Glutamatergic neuron (in vitro differentiated cells): ENCODE data around the gene VSIG10L2. TPM values are rescaled to one million over a fixed set of nuclear protein-coding genes. Genes with fewer than 3 reads are reported as not detected.

Experiments
- DNase-seq: peaks from one replicate; pipeline ENCODE4 v3.0.0; 2022
- H3K27ac Mint-ChIP-seq: one replicate; pipeline ENCODE4 v1.8.0; 2020; ENCODE audit warnings: mild to moderate bottlenecking, mixed read lengths, inconsistent platforms; ENCODE audit not compliant: unreplicated experiment
- H3K27me3 Mint-ChIP-seq: one replicate; pipeline ENCODE4 v1.8.0; 2020; ENCODE audit warnings: mild to moderate bottlenecking, moderate library complexity, mixed read lengths, inconsistent platforms; ENCODE audit not compliant: unreplicated experiment
- H3K36me3 Mint-ChIP-seq: one replicate; pipeline ENCODE4 v1.8.0; 2020; ENCODE audit warnings: mild to moderate bottlenecking, mixed read lengths, inconsistent platforms; ENCODE audit not compliant: unreplicated experiment
- H3K4me1 Mint-ChIP-seq: one replicate; pipeline ENCODE4 v1.8.0; 2020; ENCODE audit warnings: mild to moderate bottlenecking, low read depth, mixed read lengths, inconsistent platforms; ENCODE audit not compliant: unreplicated experiment
- H3K4me3 Mint-ChIP-seq: one replicate; pipeline ENCODE4 v1.8.0; 2020; ENCODE audit warnings: mild to moderate bottlenecking, mixed read lengths, inconsistent platforms; ENCODE audit not compliant: unreplicated experiment
- H3K9me3 Mint-ChIP-seq: one replicate; pipeline ENCODE4 v1.8.0; 2020; ENCODE audit warnings: mild to moderate bottlenecking, moderate library complexity, mixed read lengths, inconsistent platforms; ENCODE audit not compliant: unreplicated experiment
- long read RNA-seq: library from polyadenylated mRNA; unstranded; transcript quantifications from one replicate; pipeline ENCODE4 v2.0.0, GENCODE V29; 2020; ENCODE audit not compliant: unreplicated experiment
- total RNA-seq: library from RNA; stranded (reverse); fragmentation: NEBNext Ultra II Directional; extraction: Animal tissue kit (Norgen Biotek cat#: 25700); gene quantifications from one replicate; pipeline ENCODE4 v1.2.1, GENCODE V29; 2021; ENCODE audit not compliant: unreplicated experiment
- TF ChIP-seq, protein P1 (sequence below): fragments of 200-600 bp; sonication (generic); IDR thresholded peaks from one replicate; pipeline ENCODE4 v1.5.0; 2021; ENCODE audit not compliant: partially characterized antibody, unreplicated experiment

Gene VSIG10L2
- not detected for total RNA-seq
- long read RNA-seq: 0 reads

DNA sequence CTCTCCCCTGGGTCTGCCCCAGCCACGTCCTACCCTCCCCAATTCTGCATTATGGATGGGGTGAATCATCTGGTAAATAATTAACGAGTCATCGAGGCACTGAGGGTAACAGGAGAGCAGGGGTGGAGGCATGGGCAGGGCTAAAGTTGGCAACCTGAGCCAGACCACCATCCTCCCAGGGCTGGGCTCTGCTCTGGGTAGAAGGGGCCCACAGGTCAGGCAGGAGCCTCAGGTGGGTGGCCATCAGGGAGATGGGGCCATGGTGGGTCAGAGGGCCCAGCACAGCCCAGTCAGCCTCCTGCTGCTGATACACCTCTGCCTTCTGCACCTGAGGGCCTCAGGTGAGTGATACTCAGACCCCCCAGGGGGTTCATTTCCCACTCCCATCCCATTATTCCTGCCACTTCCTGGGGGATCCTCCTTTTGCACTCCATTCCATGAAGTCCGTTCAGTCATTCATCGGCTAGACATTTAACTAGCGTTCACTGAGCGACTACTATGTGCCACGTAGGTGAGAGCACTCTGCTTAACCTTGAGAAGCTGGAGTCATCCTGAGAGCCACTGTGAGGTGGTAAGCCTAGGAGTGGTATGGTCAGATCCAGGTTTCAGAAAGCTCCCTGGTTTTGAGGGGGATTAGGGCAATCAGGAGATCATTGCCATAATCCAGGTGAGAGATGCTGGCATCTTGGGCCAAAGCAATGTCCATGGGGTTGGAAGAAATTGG is at the start of gene VSIG10L2:
TSS of gene VSIG10L2 (plus strand) at position 248 of the 724 bp plus-strand sequence. CDS start at position 260, 12 bp downstream.
- Mint-ChIP-seq H3K27ac (no peak within 1 kb of the TSS), H3K9me3 (peaks cover 12% of the 10 kb centered on the region), H3K4me1 (peaks cover 16% of the 10 kb centered on the region), H3K27me3 (peaks cover 16% of the 10 kb centered on the region), H3K4me3 (no peak within 1 kb of the TSS), H3K36me3 (peaks cover 4% of the 10 kb centered on the region)
- TF ChIP-seq, protein P1, sequence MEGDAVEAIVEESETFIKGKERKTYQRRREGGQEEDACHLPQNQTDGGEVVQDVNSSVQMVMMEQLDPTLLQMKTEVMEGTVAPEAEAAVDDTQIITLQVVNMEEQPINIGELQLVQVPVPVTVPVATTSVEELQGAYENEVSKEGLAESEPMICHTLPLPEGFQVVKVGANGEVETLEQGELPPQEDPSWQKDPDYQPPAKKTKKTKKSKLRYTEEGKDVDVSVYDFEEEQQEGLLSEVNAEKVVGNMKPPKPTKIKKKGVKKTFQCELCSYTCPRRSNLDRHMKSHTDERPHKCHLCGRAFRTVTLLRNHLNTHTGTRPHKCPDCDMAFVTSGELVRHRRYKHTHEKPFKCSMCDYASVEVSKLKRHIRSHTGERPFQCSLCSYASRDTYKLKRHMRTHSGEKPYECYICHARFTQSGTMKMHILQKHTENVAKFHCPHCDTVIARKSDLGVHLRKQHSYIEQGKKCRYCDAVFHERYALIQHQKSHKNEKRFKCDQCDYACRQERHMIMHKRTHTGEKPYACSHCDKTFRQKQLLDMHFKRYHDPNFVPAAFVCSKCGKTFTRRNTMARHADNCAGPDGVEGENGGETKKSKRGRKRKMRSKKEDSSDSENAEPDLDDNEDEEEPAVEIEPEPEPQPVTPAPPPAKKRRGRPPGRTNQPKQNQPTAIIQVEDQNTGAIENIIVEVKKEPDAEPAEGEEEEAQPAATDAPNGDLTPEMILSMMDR: no peak
- DNase-seq: no peak

DNA sequence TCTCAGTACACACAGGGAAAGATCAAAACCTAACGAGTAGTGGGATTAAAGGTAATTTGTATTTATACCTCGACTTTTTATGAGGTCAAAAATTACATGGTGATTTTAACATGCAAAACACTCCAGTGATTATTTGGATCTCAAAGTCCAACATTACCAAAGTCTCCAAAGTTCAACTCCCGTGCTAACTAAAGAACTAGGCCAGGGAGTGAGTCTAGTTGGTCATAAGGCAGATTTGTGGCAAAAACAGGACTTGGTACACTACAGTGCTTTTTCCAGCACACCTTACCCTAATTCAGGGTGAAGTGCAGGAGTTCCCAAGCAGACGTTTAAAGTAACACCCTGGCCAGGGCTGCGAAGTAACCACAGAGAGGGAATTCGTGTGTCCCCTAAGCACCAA is 44.0 kb upstream of the VSIG10L2 start:
- TF ChIP-seq, protein P1: no peak
- Mint-ChIP-seq H3K27me3 (no peaks in the 10 kb centered on the region), H3K27ac (no peak overlapping the region), H3K4me1 (peaks cover 6% of the 10 kb centered on the region), H3K36me3 (peaks cover 8% of the 10 kb centered on the region), H3K9me3 (peaks cover 8% of the 10 kb centered on the region), H3K4me3 (peak overlapping the region; percentile 76)
- no peak for DNase-seq

DNA sequence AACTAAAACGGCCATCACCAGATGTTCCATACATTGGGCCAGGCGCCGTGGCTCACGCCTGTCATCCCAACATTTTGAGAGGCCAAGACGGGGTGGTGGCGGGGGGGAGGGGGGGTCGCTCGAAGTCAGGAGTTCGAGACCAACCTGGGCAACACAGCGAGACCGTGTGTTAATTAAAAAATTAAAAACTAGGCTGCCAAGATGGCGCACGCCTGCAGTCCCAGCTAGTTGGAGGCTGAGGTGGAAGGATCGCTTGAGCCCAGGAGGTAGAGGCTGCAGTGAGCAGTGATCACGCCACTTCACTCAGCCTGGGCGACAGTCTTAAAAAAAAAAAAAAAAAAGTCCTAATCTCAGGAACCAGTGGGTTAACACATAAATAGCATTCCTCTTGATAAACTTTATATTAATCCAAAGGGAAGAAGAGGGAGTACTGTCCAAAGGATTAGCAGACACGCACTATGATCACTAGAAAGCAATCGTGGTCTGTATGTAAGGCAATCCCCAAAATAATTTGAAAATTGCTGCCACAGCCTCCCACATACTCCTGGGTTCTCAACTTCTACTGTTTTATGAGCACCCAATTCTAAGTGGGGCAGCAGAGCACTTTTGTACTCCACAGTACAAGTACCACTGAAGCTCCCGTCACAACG is 43.4 kb upstream of the VSIG10L2 start:
- Mint-ChIP-seq H3K27ac (peak overlapping the region; percentile 85), H3K4me3 (peak overlapping the region; percentile 88), H3K9me3 (peaks cover 8% of the 10 kb centered on the region), H3K27me3 (no peaks in the 10 kb centered on the region), H3K36me3 (peaks cover 8% of the 10 kb centered on the region), H3K4me1 (peaks cover 6% of the 10 kb centered on the region)
- DNase-seq: no peak
- TF ChIP-seq, protein P1: no peak

DNA sequence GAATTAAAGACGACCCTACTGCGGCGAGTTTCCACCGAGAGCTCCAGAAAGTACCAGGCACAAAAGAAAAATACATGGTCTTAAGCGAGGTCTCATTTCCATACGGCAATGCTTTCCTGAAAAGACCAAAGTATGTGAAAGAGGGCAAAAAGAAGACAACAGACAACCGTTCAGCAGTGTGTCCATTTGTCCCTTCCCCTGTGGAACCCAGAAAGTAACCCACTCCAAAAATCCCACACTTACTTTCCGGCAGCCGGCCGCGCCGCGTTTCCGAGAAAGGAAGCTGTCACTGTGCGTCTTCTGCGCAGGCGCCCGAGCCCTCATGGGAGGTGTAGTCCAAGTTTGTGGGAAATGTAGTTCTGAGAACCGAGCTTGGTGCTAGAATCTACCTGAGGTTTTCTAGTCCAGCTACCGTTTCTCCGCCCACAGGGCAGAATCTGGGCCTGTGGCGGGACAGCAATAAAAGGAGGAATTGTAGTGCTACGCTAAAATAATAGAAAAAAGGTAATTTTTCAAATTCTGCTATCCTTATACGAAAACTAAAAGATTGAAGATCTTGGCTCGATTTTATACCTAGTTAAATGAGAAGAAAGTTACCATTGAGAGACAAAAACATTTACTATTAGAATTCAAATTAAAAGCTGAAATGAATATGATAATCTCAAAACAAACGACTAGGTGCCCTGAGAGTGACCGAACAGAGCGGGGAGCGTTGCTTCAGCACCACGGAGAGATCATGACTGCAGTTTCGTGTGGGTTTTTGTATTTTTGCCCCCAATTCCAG is 42.7 kb upstream of the VSIG10L2 start, which contains the start of gene PUS3:
TSS of gene PUS3 (minus strand) at position 280 of the 784 bp plus-strand sequence. CDS start 6,922 bp downstream, outside the sequence.
- peak within 1 kb of the TSS; percentile 85 for H3K27ac Mint-ChIP-seq
- TF ChIP-seq, protein P1: no peak
- H3K27me3 Mint-ChIP-seq: no peaks in the 10 kb centered on the region
- H3K4me3 Mint-ChIP-seq: peak within 1 kb of the TSS; percentile 88
- DNase-seq: peak; percentile 97
- peaks cover 8% of the 10 kb centered on the region for H3K9me3 Mint-ChIP-seq
- H3K36me3 Mint-ChIP-seq: peaks cover 8% of the 10 kb centered on the region
- peaks cover 6% of the 10 kb centered on the region for H3K4me1 Mint-ChIP-seq
